Measurements from ENCODE around the gene CNTNAP1.

GRCh38 chr17:42698736-42699414 is 16.5 kb downstream of the CNTNAP1 start:
- TF ChIP-seq CTCF (conservative IDR thresholded peaks at IDR 0.05; ENCODE audit: low read length) (no peak), EZH2phosphoT487 (IDR thresholded peaks at IDR 0.05; ENCODE audit: borderline replicate concordance) (no peak)
